NCI-H1436 treated with DMSO at 0.1 percent for 48 hours (cell line): ENCODE data around the gene THBS2.

Experiments used
- DNase-seq: peaks from one replicate; lab custom pipeline; 2025; lab: John Stamatoyannopoulos, UW

Gene THBS2

DNA sequence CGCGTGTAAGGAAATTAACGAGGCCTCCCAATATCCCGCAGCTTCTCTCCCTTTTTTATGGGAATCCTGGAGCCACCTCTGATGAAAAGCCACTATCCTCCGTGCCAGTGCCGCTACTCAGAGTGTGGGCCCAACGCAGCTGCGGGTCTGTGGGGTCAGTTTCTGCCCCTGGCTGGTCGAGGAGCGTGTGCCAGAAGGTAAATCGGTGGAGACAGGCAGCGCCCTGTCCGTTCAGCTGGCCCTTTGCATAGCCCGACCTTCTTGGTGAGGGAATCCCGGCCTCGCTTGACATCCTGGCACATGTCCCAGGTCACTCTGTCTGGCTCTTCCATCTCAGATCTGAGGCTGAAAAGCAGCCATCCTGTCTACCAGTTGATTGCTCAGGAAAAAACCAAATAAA lies 4.6 kb downstream of the THBS2 start:
- DNase-seq = no peak

- no peak for DNase-seq
These were observed 5.1 kb downstream of the THBS2 start for GRCh38 chr6:169248521-169248971.

DNA sequence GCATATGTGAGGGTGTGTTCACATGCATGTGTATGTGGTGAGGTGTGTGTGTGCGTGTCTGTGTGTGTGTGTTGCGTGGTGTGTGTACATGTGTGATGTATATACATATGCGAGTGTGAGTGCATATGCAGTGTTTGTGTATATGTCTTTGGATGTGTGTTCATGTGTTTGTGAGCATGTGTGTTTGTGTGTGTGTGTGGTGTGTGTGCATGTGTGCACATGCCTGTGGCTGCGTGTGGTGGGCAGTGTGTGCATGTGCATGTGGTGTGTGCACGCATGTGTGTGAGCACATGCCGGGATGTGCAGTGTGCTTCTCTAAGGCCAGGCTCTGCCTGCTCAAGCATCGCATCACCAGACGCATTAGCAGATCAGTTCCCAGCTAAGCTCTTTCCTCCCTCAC lies 5.7 kb downstream of the THBS2 start:
- no peak for DNase-seq

GRCh38 chr6:169247419-169247818 lies 6.2 kb downstream of the THBS2 start:
- DNase-seq = no peak

GRCh38 chr6:169246445-169246844 lies 7.2 kb downstream of the THBS2 start:
- no peak for DNase-seq

GRCh38 chr6:169244684-169245383 lies 8.8 kb downstream of the THBS2 start:
- no peak for DNase-seq

- no peak for DNase-seq
These were observed 10.0 kb downstream of the THBS2 start for GRCh38 chr6:169243661-169244060.

DNA sequence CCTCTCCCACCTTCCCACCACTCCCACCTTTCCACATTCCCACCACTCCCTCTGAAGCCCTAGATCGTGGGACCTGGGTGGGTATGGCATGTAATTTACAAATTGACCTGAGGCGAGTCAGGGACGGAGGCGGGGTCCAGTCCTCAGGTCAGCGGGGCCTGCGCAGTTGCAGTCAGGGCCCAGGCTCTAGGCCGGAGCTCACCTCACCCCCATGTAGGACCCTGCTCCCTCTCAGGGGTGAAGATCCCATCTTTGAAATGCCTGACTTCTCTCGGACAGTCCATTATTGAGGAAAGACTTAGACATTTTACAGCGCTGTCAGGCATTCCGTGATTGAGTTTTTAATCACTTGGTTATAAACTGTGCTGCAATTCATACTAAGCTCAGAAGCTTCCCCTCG lies 10.5 kb downstream of the THBS2 start:
- no peak for DNase-seq

- DNase-seq = no peak
These were observed 11.8 kb downstream of the THBS2 start for GRCh38 chr6:169241688-169242350.

- DNase-seq = no peak
These were observed 12.9 kb downstream of the THBS2 start for GRCh38 chr6:169240591-169241390.

DNA sequence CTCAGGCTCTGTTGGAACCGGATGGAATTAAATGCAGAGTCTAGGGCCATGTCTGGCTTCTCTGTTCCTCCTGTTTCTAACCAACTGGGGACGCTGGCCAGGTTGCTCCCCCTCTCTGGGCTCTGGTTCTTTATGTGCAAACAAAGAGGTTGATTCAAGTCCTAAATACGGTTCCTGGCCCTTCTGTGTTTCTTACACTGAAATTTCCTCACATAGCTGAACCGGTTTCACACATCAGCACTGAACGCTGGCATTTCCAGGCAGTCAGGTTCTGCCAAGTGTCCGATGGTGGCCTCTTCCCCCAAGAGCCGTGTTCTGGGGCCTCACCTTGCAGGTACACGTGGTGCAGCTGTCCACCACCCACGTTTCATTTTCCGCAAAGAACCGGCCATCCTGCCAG lies 13.5 kb downstream of the THBS2 start:
- no peak for DNase-seq

- DNase-seq = no peak
These were observed 14.5 kb downstream of the THBS2 start for GRCh38 chr6:169239181-169239580.

- DNase-seq = no peak
These were observed 14.9 kb downstream of the THBS2 start for GRCh38 chr6:169238766-169239165.

DNA sequence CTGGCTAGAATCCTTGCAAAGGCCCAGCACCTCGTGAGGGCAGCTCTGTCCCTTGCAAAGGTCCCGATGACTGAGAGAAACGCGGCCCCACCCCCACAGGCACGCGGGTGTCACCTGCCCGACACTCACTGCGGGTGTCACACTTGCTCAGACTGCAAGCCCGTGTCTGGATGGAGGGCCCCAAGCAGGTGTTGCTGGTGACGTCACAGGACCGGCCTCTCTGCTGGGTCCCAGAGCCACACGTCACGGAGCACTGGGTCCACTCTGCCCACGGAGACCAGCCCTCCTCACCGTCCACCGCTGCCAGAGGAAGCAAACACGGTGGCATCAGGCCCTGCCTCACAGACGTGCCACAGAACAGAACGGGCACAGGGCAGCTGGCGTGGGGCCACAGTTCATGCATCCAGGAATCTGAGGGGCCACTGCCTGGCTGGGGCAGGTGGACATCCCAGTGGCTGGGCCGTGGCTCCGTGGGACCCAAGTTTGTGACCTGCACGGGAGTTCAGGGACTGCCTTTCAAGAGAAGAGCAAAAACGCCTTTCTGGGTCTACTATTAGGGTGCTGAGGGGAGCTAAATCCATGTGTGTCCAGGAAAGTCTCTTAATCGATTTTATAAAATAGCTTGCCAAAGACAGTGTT lies 16.0 kb downstream of the THBS2 start:
- DNase-seq = no peak

DNA sequence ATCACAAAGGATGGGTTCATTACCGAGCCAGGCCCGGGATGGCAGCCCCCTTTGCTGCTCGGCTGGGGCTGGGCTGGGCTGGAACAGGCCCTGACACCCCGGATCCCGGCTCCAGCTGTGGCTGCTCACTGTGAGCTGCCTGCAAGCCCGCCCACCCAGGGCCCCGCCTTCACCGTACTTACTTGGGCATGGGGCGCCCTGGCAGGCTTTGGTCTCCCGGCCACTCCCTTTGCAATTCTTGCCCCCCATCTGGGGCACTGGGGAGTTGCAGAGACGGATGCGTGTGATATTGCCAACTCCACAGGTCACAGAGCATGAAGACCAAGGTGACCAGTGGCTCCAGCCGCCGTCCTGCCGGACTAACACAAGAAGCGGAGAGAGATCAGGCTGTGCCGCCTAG lies 16.7 kb downstream of the THBS2 start:
- no peak for DNase-seq

DNA sequence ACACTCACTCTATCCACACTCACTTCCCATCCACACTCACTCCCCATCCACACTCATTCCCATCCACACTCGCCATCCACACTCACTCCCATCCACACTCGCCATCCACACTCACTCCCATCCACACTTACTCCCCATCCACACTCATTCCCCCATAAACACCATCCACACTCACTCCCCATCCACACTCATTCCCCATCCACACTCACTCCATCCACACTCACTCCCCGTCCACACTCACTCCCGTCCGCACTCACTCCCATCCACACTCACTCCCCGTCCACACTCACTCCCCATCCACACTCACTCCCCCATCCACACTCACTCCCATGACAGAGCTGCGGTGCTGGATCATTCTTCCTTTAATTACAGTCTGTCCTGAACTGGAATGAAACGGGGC lies 17.1 kb downstream of the THBS2 start:
- no peak for DNase-seq

DNA sequence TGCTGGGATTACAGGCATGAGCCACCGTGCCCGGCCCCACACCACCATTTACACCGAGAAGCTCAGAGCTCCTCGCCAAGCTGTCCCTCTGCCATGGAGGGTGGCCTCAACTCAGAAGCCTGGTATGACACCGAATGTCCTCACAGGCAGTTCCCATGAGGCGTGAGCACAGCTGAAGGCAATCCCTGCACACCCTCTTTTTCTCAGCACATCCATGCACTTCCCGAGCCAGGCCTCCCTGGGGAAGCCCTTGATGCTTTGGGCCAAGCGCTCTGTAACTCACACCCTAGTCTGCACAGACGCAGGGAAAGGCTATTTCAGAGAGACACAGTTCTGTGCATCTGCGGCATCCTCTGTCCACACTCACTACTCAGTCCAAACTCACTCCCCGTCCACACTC lies 18.4 kb downstream of the THBS2 start:
- DNase-seq = no peak

GRCh38 chr6:169234634-169235033 lies 19.0 kb downstream of the THBS2 start:
- DNase-seq = no peak

GRCh38 chr6:169233832-169234231 lies 19.8 kb downstream of the THBS2 start:
- no peak for DNase-seq

DNA sequence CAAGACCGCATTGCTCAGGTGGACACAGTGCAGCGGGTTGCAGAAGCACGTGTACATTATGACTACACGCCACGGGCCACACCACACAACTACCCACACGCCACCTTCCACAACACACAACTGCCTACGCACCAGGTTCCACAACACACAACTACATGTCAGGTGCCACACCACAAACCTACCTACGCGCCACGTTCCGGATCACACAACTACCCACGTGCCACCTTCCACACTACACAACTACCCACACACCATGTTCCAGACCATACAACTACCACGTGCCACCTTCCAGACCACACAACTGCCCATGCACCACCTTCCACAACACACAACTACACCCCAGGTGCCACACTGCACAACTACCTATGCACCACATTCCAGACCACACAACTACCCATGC lies 20.5 kb downstream of the THBS2 start:
- no peak for DNase-seq

DNA sequence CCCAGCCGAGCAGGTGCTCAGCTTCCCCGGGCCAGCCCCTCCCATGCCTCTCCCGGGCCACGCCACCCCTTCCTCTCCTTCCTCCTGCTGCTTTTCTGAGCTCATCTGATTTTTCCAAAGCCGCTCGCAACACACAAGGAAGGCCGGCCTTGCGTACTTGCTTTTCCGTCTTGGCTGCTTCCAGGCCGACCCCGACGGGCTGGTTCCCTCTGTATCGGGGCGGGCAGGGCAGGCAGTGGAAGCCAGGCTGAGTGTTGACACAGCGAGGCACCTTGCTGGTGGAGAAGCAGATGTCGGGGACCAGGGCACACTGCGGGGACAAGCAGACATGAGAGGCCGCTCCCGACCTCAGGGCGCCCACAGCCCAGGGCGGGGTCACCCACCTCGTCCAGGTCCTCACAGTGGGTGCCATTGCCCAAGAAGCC lies 21.1 kb downstream of the THBS2 start:
- DNase-seq = no peak

GRCh38 chr6:169231790-169232506 lies 21.7 kb downstream of the THBS2 start:
- no peak for DNase-seq
